ENCODE results near the gene ARAP3.

The ARAP3 gene

DNA sequence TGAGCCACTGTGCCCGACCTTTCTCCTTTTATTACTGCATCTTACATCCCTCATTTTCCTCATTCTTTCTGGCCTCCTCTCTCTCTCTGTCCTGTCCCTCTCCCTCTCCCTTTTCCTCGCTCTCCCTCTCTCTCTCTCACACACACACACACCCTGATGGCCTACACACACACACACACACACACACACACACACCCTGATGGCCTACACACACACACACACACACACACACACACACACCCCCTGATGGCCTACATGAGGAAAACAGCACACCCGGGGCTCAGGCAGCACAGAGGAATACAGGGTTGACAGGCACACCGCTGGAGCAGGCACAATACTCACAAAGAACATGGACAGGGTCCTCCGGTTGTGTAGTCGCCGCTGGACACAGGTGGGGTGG is 27.0 kb downstream of the ARAP3 start:
- TF ChIP-seq FOXM1 (IDR thresholded peaks at IDR 0.05; ENCODE audit: borderline replicate concordance, low read depth) (no peak), MAX (IDR thresholded peaks at IDR 0.05) (no peak), RAD21 (IDR thresholded peaks at IDR 0.05; ENCODE audit: low read depth) (no peak)
- TF ChIP-seq, protein P1, sequence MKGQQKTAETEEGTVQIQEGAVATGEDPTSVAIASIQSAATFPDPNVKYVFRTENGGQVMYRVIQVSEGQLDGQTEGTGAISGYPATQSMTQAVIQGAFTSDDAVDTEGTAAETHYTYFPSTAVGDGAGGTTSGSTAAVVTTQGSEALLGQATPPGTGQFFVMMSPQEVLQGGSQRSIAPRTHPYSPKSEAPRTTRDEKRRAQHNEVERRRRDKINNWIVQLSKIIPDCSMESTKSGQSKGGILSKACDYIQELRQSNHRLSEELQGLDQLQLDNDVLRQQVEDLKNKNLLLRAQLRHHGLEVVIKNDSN (IDR thresholded peaks at IDR 0.05) = no peak

- TF ChIP-seq, protein P1 (IDR thresholded peaks at IDR 0.05) = no peak
- TF ChIP-seq TAF1 (IDR thresholded peaks at IDR 0.05; ENCODE audit: low read depth) (no peak), EP300 (IDR thresholded peaks at IDR 0.05; ENCODE audit: borderline replicate concordance) (no peak), ZBTB7A (IDR thresholded peaks at IDR 0.05; ENCODE audit: low read depth) (no peak), EGR1 (IDR thresholded peaks at IDR 0.05) (no peak), CEBPB (IDR thresholded peaks at IDR 0.05) (no peak), RAD21 (IDR thresholded peaks at IDR 0.05; ENCODE audit: low read depth) (no peak), NFIC (IDR thresholded peaks at IDR 0.05) (no peak), MAX (IDR thresholded peaks at IDR 0.05) (no peak), TCF12 (IDR thresholded peaks at IDR 0.05; ENCODE audit: low read depth) (no peak), TEAD4 (IDR thresholded peaks at IDR 0.05) (no peak), YY1 (IDR thresholded peaks at IDR 0.05; ENCODE audit: low read depth) (no peak)
- TF ChIP-seq, protein P2, sequence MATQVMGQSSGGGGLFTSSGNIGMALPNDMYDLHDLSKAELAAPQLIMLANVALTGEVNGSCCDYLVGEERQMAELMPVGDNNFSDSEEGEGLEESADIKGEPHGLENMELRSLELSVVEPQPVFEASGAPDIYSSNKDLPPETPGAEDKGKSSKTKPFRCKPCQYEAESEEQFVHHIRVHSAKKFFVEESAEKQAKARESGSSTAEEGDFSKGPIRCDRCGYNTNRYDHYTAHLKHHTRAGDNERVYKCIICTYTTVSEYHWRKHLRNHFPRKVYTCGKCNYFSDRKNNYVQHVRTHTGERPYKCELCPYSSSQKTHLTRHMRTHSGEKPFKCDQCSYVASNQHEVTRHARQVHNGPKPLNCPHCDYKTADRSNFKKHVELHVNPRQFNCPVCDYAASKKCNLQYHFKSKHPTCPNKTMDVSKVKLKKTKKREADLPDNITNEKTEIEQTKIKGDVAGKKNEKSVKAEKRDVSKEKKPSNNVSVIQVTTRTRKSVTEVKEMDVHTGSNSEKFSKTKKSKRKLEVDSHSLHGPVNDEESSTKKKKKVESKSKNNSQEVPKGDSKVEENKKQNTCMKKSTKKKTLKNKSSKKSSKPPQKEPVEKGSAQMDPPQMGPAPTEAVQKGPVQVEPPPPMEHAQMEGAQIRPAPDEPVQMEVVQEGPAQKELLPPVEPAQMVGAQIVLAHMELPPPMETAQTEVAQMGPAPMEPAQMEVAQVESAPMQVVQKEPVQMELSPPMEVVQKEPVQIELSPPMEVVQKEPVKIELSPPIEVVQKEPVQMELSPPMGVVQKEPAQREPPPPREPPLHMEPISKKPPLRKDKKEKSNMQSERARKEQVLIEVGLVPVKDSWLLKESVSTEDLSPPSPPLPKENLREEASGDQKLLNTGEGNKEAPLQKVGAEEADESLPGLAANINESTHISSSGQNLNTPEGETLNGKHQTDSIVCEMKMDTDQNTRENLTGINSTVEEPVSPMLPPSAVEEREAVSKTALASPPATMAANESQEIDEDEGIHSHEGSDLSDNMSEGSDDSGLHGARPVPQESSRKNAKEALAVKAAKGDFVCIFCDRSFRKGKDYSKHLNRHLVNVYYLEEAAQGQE (IDR thresholded peaks at IDR 0.05; ENCODE audit: low read depth) = no peak
Measured at GRCh38 chr5:141654298-141654697, 27.7 kb downstream of the ARAP3 start.

DNA sequence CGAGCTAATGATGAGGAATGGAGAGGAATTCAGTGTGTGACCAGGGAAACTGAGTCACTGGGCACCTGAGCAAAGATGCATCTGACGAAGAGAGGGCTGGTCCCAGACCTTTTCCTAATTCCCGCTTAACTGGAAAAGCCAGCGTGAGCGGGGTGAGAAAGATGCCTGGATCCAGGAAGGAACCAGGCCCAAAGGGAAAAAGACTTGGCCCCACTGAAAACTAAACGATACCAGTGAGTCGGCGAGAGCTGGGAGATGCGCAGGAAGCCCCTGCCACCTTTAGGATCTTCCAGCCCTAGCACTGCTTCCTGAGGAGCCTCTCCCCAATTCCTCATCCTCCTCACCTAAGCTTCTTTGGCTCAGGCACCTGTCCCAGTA is 30.3 kb downstream of the ARAP3 start:
- no peak for TF ChIP-seq ZBTB7A (IDR thresholded peaks at IDR 0.05; ENCODE audit: low read depth)
- no peak for TF ChIP-seq YY1 (IDR thresholded peaks at IDR 0.05; ENCODE audit: low read depth)
- no peak for TF ChIP-seq NFIC (IDR thresholded peaks at IDR 0.05)
- TF ChIP-seq RAD21 (IDR thresholded peaks at IDR 0.05; ENCODE audit: low read depth) = no peak
- no peak for TF ChIP-seq TEAD4 (IDR thresholded peaks at IDR 0.05)
- no peak for TF ChIP-seq FOXM1 (IDR thresholded peaks at IDR 0.05; ENCODE audit: borderline replicate concordance, low read depth)
- TF ChIP-seq, protein P1 (IDR thresholded peaks at IDR 0.05) = no peak
- no peak for TF ChIP-seq CREB1 (IDR thresholded peaks at IDR 0.05; ENCODE audit: low read depth)
- TF ChIP-seq CEBPB (IDR thresholded peaks at IDR 0.05) = no peak

GRCh38 chr5:141650851-141651727 is 30.9 kb downstream of the ARAP3 start, which contains the start of gene FCHSD1:
Gene FCHSD1 (minus strand): TSS chr5:141651418. CDS start chr5:141651368, 50 bp downstream.
- TF ChIP-seq ZBTB7A (IDR thresholded peaks at IDR 0.05; ENCODE audit: low read depth) (peak; percentile 45; the same call in 1 of the 2 replicates), TCF12 (IDR thresholded peaks at IDR 0.05; ENCODE audit: low read depth) (no peak)

DNA sequence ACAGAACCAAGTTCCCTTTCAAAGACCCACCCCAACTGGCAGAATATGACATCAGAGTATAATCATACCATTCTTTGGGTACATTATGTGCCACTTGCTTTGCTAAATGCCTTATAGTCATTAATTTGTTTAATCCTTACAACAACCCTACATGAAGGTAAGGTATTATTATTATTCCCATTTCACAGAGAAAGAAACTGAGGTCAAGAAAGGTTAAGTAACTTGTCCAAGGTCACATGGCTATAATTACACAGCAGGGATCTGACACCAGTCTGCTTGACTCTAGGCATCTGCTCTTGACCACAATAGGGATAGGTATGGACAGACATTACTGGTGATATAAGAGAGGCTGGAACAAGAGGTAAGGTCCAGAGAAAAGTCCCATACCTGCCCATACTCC is 32.1 kb downstream of the ARAP3 start:
- no peak for TF ChIP-seq CREB1 (IDR thresholded peaks at IDR 0.05; ENCODE audit: low read depth)

DNA sequence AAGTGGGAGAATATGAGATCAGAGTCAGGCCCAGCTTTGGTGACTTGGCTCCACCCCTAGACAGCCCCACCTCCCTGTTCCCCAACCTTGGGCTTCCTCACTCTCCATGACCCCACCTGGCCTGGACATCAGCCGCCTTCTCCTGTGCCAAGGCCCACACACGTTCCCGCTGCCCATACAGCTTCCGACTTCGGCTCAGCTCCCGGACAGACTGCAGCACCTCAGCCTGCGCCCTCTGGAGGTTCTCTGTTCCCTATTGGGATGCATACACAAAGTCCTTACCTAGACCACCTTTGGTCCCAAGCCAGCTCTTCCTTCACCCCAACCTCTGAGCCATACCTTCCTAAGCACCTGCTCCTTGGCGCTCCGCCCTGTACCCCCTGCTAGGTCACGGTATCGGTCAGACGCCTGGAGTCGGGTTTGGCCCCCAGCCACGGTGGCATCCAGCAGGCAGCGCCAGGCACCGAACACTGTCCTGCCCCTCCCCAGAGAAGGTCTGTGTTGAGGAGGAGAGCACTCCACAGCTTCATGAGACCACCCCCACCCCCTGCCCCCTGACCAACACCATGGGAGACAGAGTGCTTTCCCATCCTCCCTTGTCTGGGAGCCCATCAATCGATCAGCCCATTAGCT is 32.9 kb downstream of the ARAP3 start:
- no peak for TF ChIP-seq CEBPB (IDR thresholded peaks at IDR 0.05)
- TF ChIP-seq NFIC (IDR thresholded peaks at IDR 0.05) = no peak
- TF ChIP-seq EGR1 (IDR thresholded peaks at IDR 0.05) = no peak
- TF ChIP-seq TCF12 (IDR thresholded peaks at IDR 0.05; ENCODE audit: low read depth) = no peak
- TF ChIP-seq FOXM1 (IDR thresholded peaks at IDR 0.05; ENCODE audit: borderline replicate concordance, low read depth) = no peak
- TF ChIP-seq YY1 (IDR thresholded peaks at IDR 0.05; ENCODE audit: low read depth) = no peak
- TF ChIP-seq ZBTB7A (IDR thresholded peaks at IDR 0.05; ENCODE audit: low read depth) = no peak
- TF ChIP-seq, protein P1 (IDR thresholded peaks at IDR 0.05) = no peak
- TF ChIP-seq TAF1 (IDR thresholded peaks at IDR 0.05; ENCODE audit: low read depth) = no peak

DNA sequence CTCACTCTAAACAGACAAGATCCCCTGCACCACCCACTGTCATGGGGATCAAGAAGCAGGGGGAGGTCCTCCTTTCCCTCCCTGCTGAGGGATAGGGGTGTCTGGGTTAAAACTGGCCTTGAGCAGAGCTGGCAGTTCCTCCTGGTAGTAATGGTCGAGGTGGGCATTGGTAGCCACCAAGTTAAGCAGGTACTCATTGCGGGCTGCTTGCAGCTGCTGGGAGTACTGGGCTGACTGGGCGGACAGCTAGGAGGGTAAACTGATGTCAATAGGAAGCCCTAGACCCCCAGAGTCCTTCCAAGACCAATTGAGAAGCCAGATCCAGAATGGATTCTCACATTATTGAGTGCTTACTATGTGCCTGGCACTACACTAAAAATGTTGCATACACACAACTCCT is 34.2 kb downstream of the ARAP3 start:
- TF ChIP-seq, protein P1 (IDR thresholded peaks at IDR 0.05) = no peak
- TF ChIP-seq TEAD4 (IDR thresholded peaks at IDR 0.05) = no peak
- no peak for TF ChIP-seq FOXM1 (IDR thresholded peaks at IDR 0.05; ENCODE audit: borderline replicate concordance, low read depth)
- no peak for TF ChIP-seq TCF12 (IDR thresholded peaks at IDR 0.05; ENCODE audit: low read depth)
- no peak for TF ChIP-seq RAD21 (IDR thresholded peaks at IDR 0.05; ENCODE audit: low read depth)
- TF ChIP-seq, protein P2 (IDR thresholded peaks at IDR 0.05; ENCODE audit: low read depth) = no peak
- no peak for TF ChIP-seq YY1 (IDR thresholded peaks at IDR 0.05; ENCODE audit: low read depth)
- TF ChIP-seq ZBTB7A (IDR thresholded peaks at IDR 0.05; ENCODE audit: low read depth) = no peak
- TF ChIP-seq NFIC (IDR thresholded peaks at IDR 0.05) = no peak
- TF ChIP-seq MAX (IDR thresholded peaks at IDR 0.05) = no peak
- no peak for TF ChIP-seq TAF1 (IDR thresholded peaks at IDR 0.05; ENCODE audit: low read depth)
- no peak for TF ChIP-seq CEBPB (IDR thresholded peaks at IDR 0.05)
- no peak for TF ChIP-seq CREB1 (IDR thresholded peaks at IDR 0.05; ENCODE audit: low read depth)
- no peak for TF ChIP-seq EP300 (IDR thresholded peaks at IDR 0.05; ENCODE audit: borderline replicate concordance)
- TF ChIP-seq EGR1 (IDR thresholded peaks at IDR 0.05) = no peak
